Liver (tissue), 3 donors: ENCODE data around the gene EGFR.

Experiments used
- JUND ChIP-seq, 2 donors: IDR thresholded peaks; 2 replicates each; pipeline ENCODE4 v1.6.1; 2016; ENCODE audit warnings: antibody characterized with exemption in 2 of 2
- RAD21 ChIP-seq, 2 donors: IDR thresholded peaks; 2 replicates each; pipeline ENCODE4 v1.6.1; 2016; ENCODE audit warnings: antibody characterized with exemption in 2 of 2, mild to moderate bottlenecking in 2 of 2
- SP1 ChIP-seq: IDR thresholded peaks from 2 replicates; pipeline ENCODE4 v1.6.1; 2018; ENCODE audit warnings: antibody characterized with exemption, mild to moderate bottlenecking
- TF ChIP-seq, protein P1 (sequence below): fragments of 150-350 bp; IDR thresholded peaks from 2 replicates; pipeline ENCODE4 v1.5.1; 2017; ENCODE audit warnings: improper control_type of control experiment, low read depth, low read length; ENCODE audit not compliant: missing input control
- TF ChIP-seq, protein P2 (sequence below): IDR thresholded peaks from 2 replicates; pipeline ENCODE4 v1.6.1; 2016; ENCODE audit warnings: antibody characterized with exemption
- donor health status: healthy.
- donor health status: healthy.

DNA sequence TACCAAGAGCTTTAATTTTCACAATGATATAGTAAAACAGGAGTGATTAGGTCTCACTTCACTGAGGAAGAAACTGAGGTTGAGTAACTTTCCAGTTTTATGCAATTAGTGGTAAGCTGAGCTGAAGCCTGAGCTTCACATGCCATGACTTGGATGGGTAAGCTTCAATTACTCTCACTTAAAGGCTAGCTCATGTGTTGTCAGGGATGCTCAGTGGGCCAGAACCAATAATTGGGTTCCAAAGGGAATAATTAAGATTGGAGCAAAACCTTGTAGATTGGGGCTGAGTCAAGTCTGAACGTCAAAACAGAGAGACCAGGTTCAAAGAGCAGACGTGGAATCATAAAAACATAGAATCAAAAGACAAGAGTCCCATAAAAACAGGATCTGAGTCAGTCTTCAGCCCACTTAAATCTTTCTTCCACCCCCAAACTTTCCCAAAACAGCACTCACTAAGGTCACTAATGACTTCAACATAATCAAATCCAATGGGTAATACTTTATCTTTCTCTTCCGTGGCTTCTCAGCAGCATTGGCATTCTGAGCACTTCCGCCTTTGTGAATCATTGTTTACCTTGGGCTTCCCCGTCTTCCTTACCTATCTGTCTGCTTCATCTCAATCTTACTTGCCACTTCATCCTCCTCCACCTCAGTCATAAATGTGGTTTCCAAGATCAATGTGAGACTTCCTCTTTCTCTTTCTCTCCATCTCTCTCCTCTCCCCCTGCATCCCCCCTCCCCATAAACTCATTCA, 23.0 kb upstream of the EGFR start:
- TF ChIP-seq, protein P1, sequence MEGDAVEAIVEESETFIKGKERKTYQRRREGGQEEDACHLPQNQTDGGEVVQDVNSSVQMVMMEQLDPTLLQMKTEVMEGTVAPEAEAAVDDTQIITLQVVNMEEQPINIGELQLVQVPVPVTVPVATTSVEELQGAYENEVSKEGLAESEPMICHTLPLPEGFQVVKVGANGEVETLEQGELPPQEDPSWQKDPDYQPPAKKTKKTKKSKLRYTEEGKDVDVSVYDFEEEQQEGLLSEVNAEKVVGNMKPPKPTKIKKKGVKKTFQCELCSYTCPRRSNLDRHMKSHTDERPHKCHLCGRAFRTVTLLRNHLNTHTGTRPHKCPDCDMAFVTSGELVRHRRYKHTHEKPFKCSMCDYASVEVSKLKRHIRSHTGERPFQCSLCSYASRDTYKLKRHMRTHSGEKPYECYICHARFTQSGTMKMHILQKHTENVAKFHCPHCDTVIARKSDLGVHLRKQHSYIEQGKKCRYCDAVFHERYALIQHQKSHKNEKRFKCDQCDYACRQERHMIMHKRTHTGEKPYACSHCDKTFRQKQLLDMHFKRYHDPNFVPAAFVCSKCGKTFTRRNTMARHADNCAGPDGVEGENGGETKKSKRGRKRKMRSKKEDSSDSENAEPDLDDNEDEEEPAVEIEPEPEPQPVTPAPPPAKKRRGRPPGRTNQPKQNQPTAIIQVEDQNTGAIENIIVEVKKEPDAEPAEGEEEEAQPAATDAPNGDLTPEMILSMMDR, result no peak
- TF ChIP-seq RAD21 (IDR thresholded peaks at IDR 0.05), result no peak
- TF ChIP-seq, protein P2, sequence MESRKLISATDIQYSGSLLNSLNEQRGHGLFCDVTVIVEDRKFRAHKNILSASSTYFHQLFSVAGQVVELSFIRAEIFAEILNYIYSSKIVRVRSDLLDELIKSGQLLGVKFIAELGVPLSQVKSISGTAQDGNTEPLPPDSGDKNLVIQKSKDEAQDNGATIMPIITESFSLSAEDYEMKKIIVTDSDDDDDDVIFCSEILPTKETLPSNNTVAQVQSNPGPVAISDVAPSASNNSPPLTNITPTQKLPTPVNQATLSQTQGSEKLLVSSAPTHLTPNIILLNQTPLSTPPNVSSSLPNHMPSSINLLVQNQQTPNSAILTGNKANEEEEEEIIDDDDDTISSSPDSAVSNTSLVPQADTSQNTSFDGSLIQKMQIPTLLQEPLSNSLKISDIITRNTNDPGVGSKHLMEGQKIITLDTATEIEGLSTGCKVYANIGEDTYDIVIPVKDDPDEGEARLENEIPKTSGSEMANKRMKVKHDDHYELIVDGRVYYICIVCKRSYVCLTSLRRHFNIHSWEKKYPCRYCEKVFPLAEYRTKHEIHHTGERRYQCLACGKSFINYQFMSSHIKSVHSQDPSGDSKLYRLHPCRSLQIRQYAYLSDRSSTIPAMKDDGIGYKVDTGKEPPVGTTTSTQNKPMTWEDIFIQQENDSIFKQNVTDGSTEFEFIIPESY, result no peak
- no peak for TF ChIP-seq SP1
- TF ChIP-seq JUND (IDR thresholded peaks at IDR 0.05), result no peak
